HG02981 (cell line): ENCODE data around the gene TBXA2R.

Experiments used
- ATAC-seq: cut with Tn5 transposase; IDR thresholded peaks from one replicate; pipeline ENCODE4 v1.9.1; 2021; ENCODE audit warnings: mild to moderate bottlenecking, moderate library complexity; ENCODE audit not compliant: unreplicated experiment

Gene TBXA2R

DNA sequence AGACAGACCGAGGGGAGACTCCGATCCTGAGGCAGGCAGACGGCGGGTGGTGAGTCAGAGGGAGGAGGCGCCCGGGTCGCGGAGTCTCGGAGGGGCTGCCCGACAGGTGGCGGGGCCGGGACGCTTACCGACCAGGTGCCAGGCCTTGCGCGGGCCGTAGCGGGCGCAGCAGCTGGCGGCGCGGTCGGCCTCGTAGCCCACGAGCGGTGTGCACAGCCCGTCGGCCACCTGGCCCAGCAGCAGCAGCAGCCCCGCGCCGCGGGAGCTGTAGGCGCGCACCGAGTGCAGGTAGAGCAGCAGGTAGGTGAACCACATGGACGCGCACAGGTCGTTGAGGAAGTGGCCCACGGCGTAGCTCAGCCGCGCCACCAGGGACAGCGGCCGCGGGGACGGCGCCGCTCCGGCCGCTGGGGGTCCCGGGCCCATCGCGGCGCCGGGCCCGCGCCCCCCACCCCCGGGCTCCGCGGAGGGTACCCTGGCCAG, 49.7 kb downstream of the TBXA2R start:
- ATAC-seq = peak; percentile 34

DNA sequence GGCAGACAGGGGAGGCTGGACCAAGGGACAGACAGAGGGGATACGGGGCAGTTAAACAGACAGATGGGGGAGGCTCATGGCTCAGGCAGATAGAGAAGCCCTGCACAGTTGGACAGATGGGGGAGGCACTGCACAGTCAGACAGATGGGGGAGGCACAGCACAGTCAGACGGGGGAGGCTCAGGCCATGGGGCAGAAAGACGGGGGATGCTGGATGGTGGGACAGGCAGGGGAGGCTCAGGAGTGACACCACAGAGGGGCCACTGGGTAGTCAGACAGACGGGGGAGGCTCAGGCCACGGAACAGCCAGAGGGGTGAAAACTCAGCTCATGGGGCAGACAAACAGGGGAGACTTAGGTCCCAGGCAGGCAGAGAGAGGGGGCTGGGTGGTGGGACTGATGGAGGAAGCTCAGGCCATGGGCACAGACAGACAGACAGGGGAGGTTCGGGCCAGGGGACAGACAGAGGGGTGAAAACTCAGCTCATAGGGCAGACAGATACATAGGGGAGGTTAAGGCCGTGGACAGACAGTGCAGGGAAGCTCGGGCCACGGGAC, 50.2 kb downstream of the TBXA2R start:
- no peak for ATAC-seq

DNA sequence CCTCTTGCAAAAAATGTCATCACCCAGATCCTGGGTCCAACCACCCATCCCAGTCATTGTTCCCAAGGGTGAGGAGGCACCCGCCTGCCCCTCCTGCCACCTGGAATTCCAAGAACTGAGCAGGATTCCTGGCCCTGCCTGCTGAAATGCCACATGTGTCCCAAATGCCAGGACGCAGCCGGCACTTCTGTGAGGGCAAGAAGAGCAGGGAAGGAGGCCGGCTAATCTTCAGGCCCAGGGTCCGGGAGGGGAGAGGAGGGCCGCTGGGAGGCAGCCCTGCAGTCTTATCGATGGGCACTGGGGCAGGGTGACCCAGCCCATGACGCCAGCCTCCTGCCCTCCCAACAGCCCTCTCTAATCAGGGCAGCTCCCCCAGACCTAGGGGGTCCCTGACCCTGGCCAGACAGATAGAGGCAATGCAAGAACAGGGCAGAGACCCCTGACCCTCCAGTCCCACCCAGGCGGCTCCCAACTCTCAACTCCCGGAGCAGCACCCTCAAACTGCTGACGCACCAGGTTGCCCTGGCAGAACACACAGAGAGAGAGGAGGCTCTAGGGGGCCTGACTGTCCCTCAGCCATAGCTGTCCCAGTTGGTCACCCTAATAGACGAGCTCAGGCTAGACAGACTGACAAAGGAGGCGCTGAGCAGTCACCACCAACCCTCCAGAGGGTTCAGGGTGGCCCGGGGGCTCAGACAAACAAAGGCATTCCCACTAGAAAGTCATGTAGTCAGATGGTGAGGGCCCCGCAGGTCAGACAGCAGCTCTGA, 50.8 kb downstream of the TBXA2R start:
- no peak for ATAC-seq

DNA sequence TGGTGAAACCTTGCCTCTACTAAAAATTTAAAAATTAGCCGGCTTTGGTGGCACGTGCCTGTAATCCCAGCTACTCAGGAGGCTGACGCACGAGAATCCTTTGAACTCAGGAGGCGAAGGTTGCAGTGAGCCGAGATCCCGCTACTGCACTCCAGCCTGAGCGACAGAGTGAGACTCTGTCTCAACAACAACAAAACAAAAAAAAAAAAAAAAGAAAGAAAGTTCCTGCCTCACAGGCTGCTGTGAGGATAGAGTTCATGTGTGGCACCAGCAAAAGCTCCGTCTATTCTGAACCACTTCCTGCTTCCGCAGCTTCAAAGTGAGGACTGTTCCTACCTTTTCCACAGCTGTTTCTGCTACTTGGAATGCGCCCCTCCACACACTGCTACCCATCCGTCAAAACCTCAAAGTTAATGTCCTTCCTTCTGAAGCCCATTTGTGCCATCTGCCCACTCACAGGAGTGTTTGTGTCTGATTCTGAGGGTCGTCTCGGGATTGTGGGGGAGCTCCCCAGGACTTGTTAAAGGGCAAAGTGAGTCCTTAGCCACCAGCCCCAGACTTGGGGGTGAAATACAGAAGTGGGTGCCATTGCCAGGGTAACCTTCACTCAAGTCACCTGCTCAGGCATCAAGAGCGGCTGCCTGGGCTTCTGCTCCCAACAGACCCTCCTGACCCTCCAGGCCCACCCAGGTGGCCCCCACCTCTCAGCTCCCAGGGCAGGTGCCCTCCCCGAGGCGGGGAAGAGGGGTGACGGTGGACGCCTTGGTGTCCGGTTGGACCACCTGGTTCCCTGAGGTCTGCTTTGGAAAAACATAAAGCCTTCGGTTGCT, 52.2 kb downstream of the TBXA2R start:
- ATAC-seq = no peak

DNA sequence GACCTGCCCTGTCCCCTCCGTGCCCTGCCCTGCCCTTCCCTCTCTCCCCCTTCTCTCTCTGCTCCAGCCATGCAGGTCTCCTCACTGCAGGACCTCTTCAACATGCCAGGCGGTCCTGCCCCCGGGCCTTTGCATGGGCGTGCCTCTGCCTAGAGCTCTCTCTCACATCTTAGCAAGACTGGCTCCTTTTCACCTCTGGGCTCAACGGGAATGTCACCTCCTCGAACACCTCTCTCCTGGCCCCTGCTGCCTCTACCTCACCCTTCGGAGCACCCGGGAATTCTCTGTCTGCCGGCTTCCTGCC, 54.9 kb downstream of the TBXA2R start:
- no peak for ATAC-seq

DNA sequence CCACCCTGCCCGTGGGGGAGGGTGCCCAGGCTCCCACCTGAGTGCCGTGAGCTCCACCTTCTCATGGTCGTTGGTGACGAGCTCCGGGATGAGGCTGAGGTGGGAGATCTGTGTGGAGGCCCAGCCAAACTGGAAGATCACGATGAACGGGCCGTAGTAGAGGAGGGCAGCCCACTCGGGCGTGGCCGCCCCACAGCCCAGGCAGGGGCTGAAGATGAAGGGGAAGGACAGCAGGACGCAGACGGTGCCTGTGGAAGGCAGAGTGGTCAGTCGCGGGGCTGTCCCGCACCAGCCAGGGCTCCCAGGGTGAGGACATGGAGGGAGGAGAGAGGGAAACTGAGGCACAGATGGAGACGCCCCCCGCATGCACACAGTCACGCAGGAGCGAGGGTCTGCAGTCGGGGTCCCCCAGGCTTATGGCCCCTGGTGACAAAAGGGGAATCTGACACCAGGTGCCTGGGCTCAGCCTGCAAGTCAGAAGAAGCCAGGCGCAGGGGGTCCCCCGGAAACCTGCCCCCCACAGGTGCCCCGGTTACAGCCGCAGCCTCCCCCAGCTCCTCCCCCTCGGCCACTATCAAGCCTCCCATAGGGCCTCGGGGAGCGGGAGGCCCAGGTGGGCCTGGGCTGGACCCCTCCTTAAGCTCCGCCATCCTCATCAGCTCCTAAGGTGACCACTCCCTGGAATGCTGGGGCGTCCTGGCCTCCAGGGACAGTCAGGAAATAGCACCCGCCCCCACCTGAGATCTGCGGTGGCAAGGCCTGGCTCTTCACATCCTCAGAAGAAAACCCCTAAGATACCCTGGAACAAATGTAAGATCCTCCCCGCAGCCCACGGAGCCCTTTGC, 55.5 kb downstream of the TBXA2R start:
- no peak for ATAC-seq

DNA sequence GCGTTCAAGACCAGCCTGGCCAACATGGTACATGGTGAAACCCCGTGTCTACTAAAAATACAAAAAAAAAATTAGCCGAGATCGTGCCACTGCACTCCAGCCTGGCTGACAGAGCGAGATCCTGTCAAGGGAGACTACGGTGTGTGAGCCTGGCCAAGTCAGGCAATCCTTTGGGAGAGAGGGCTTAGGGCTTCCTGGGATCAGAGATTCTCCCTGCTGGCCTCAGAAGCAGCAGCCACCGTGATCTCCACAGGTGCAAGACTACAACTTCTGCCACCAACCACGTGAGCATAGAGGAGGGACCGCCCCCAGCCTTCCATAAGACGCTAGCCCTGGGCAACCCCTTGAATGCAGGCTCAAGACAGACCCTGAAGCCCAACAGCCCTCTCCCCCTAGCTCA, 56.9 kb downstream of the TBXA2R start:
- ATAC-seq = no peak

DNA sequence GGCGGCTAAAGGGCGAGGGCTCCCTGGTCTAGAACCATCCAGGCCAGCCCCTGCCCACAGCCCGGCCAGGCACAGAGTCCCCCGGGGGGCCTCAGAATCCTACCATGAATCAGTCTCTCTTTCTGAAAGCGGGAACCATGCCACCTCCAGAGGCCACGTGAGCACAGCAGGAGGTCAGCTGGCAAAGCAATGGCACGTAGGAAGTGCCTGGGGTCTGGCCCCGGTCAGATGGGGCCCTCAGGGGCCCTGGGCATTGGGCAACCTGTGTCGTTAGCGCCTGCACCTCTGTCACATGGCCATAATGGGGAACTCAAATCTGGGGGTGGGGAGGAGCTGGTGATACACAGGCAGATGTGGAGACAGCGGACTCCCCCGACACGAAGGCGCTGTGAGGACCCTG, 58.1 kb downstream of the TBXA2R start:
- no peak for ATAC-seq

DNA sequence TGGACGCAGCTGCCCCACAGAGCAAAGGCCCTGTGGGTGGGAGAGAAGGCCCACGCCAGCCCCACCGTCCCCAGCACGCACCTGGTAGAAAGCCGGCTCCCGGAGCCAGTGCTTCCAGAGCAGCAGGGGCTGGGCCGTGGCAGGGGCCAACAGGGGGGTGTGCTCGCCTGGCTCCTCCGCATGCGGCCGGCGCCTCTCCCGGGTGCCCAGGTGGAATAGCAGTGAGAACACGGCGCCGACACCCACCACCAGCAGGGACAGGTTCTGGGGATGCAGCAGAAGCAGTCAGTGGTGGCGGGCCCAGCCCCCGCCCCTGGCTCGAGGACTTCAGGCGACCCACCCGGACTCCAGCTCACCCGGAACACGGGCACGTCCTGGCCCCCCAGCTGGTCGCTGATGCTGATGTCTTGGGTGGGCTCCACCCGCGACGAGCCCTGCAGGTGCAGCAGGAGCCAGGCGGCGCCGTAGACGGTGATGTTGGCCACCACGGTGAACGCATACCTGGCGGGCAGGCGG, 58.9 kb downstream of the TBXA2R start:
- ATAC-seq = no peak

DNA sequence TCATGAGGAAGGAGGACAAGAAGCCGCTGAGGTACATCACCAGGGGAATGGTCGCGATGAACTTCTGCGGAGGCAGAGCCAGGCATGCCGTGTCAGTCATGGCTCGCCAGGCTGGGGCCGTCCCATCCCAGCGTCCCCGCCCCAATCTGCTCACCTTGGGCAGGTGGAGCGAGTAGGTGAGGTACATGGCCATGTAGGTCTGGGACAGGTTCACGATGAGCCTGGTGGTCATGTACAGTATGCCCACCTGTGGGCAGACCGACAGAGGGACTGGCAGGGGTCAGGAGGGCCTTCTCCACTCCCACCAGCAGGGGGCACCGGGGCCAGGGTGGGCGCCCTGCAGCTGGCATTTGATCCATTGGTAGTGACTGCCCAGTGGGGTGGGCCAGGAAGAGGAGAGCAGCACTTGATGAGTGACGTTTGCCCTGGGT, 59.4 kb downstream of the TBXA2R start:
- no peak for ATAC-seq

DNA sequence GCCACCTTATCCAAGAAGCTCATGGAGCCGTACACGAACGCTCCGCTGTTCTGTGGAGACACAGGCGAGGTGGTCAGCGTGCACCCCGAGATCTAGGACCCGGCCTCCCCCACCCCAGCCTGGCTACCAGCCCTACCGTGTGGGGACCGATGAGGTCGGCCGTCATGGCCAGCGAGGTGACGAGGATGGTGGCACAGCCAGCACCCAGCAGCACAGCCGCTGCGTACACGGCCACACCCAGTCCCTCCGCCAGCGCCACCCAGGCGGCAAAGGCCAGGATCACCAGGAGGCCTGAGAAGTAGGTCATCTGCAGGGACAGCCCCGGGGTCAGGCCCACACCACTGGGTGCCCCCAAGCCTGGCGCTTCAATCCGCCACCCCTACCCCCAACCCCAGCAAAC, 60.6 kb downstream of the TBXA2R start:
- ATAC-seq = no peak

DNA sequence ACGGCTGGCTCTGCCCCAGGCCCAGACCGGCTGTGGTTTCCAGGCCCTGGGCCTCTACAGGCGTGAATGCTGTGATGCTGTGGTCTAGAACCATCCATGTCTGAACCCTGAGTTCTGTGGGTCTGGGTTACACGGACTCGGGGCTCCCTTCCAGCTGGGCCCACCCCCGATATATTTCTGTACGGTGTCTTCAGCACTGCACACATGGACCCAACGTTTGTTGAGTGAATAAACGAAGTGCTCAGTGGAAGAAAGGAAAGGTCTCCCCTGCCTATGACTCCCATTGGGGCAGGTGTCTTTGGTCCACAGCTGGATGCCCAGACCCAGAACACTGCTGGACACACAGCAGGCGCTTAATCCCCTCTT, 61.0 kb downstream of the TBXA2R start:
- no peak for ATAC-seq

DNA sequence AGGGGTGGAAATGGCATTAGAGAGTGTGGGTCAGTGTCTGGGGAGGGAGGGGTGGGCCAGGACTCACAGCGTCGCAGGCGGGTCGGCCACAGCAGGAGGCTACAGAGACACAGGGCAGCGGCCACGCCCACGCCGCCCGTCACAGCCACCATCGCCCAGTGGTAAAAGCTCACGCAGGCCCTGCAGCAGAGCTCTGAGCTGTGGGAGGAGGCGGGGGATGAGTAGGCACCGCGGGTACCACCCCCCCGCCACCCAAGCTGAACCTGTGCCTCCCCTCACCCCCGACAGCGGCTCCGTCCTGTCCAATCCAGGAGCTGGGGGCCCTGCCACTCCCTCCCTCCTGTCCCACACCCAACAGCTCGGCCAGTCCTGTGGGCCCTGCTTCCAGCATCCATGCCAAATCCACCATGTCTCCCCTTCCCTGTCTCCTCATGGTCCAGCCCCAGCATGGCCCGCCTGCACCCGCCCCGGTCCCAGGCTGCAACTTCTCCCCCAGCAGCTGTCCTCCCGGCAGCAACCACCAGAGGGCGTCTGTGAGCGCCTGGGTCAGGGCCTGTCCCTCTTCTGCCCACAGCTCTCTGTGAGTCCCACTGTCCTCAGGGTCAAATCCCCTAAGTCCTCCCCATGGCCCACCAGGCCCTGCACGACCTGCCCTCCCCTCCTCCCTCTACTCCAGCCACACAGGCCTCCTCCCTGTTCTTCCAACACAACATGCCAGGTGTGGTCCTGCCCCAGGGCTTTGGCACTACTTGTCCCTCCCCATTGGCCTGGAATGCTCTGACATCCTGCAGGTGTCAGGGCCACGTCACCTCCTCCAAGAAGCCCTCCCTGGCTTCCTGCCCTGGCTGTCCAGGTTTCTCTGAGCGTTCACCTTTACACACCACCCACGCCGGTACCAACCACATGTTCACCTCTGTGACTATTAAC, 61.7 kb downstream of the TBXA2R start:
- no peak for ATAC-seq
